Sigmoid colon (tissue), 7 donors: ENCODE data around the gene TBRG1. TPM values are rescaled to one million over a fixed set of nuclear protein-coding genes. Genes with fewer than 3 reads are reported as not detected.
"Not testable (repeated sequence)": the region's sequence is repeated elsewhere in the genome, so short reads cannot be mapped to it uniquely, and the experiment has no call there.

Source experiments
- DNase-seq: peaks from one replicate; pipeline ENCODE4 v3.0.0-alpha.2; 2019
- H3K27ac ChIP-seq, 4 donors: fragments of 200-600 bp; sonication (generic); one replicate each; pipeline ENCODE4 v1.5.1; 2016 to 2019; ENCODE audit warnings: mild to moderate bottlenecking in 1 of 4
- H3K27me3 ChIP-seq, 3 donors: fragments of 200-600 bp; sonication (generic); one replicate each; pipeline ENCODE4 v1.5.1; 2019; ENCODE audit warnings: mild to moderate bottlenecking in 1 of 3
- H3K36me3 ChIP-seq, 4 donors: fragments of 200-600 bp; sonication (generic); one replicate each; pipeline ENCODE4 v1.5.1; 2016 to 2019
- H3K4me1 ChIP-seq, 4 donors: fragments of 200-600 bp; sonication (generic); one replicate each; pipeline ENCODE4 v1.5.1; 2017 to 2019
- H3K4me3 ChIP-seq, 4 donors: fragments of 200-600 bp; sonication (generic); one replicate each; pipeline ENCODE4 v1.5.1; 2017 to 2019; ENCODE audit warnings: mild to moderate bottlenecking in 2 of 4, moderate library complexity in 1 of 4
- H3K9me3 ChIP-seq, 4 donors: fragments of 200-600 bp in 3 of 4; sonication (generic) in 3 of 4; one replicate each; pipeline versions ENCODE4 v1.5.1 to v1.6.1; 2013 to 2019
- CTCF ChIP-seq, 4 experiments: fragments of 450-650 bp in 3 of 4; fragments of 200-600 bp in 1 of 4; IDR thresholded peaks; one replicate each; pipeline ENCODE4 v1.5.1; 2016 to 2019; ENCODE audit warnings: antibody characterized with exemption in 4 of 4, mild to moderate bottlenecking in 3 of 4, moderate library complexity in 2 of 4
- EP300 ChIP-seq, 4 donors: sonication (generic); formaldehyde crosslinking; IDR thresholded peaks; one replicate each; pipeline ENCODE4 v1.6.1; 2017; ENCODE audit warnings: antibody characterized with exemption in 4 of 4
- POLR2A ChIP-seq, 2 donors: fragments of 450-650 bp; IDR thresholded peaks; one replicate each; pipeline ENCODE4 v1.6.1; 2016; ENCODE audit warnings: antibody characterized with exemption in 2 of 2, mild to moderate bottlenecking in 2 of 2, moderate library complexity in 2 of 2
- POLR2AphosphoS5 ChIP-seq, 4 donors: sonication (generic); formaldehyde crosslinking; IDR thresholded peaks; one replicate each; pipeline ENCODE4 v1.6.1; 2017; ENCODE audit warnings: antibody characterized with exemption in 4 of 4
- WGBS, 2 donors: extraction: QIAGEN DNeasy Blood & Tissue Kit; methylation state at CpG; one replicate each; pipeline ENCODE4 v1.1.7; 2013; 5-methylcytosine and 5-hydroxymethylcytosine counted together
- intact Hi-C: fragments of 100-400 bp; cut with DNase I; formaldehyde crosslinking; loops from one replicate; pipeline ENCODE4 v1.15.1; 2023
- polyA plus RNA-seq, 3 donors: library from polyadenylated mRNA; stranded (reverse); fragments of 200-250 nt; gene quantifications; one replicate each; pipeline ENCODE4 v1.2.3, GENCODE V29; 2013
- total RNA-seq, 4 donors: library from RNA; depleted of rRNA; stranded (reverse); fragments of >200 nt; gene quantifications; one replicate each; pipeline ENCODE4 v1.1.0, GENCODE V29; 2016
- donor health status: healthy with polysubstance abuse.
- donor health status: Bipolar disorder and iron deficiency.
- donor health status: healthy.

Gene TBRG1
- total and polyA plus RNA-seq, 7 donors = 14.4 to 41.0 (median 26.0) TPM

GRCh38 chr11:124602193-124602592, 20.5 kb upstream of the TBRG1 start:
- intact Hi-C loops = no loop called here
- peaks cover 0 to 5% (median 4%) of the 10 kb centered on the region in 3 donors for H3K27me3 ChIP-seq
- DNase-seq = no peak
- no peak overlapping the region for H3K4me3 ChIP-seq
- TF ChIP-seq POLR2AphosphoS5 (IDR thresholded peaks at IDR 0.05) (no peak), CTCF (IDR thresholded peaks at IDR 0.05) (no peak), POLR2A (IDR thresholded peaks at IDR 0.05) (no peak), EP300 (IDR thresholded peaks at IDR 0.05) (no peak)
- H3K4me1 ChIP-seq = no peaks in the 10 kb centered on the region
- H3K36me3 ChIP-seq = no peaks in the 10 kb centered on the region
- no peaks in the 10 kb centered on the region for H3K9me3 ChIP-seq
- H3K27ac ChIP-seq = no peak overlapping the region
- 69 to 96% methylated on average over 3 of the region's 3 CpGs for WGBS, 2 donors

GRCh38 chr11:124602723-124603122, 19.9 kb upstream of the TBRG1 start:
- H3K4me3 ChIP-seq, H3K36me3 ChIP-seq, H3K4me1 ChIP-seq, H3K27me3 ChIP-seq, H3K27ac ChIP-seq, DNase-seq, H3K9me3 ChIP-seq, intact Hi-C loops: not testable (repeated sequence)
- 74 to 80% methylated on average over 3 of the region's 3 CpGs for WGBS, 2 donors

- Histone ChIP-seq H3K4me1 (no peaks in the 10 kb centered on the region), H3K4me3 (no peak overlapping the region), H3K36me3 (no peaks in the 10 kb centered on the region), H3K27ac (no peak overlapping the region), H3K9me3 (no peaks in the 10 kb centered on the region), H3K27me3 (no peaks in the 10 kb centered on the region)
- TF ChIP-seq POLR2AphosphoS5 (IDR thresholded peaks at IDR 0.05) (no peak), CTCF (IDR thresholded peaks at IDR 0.05) (no peak), EP300 (IDR thresholded peaks at IDR 0.05) (no peak), POLR2A (IDR thresholded peaks at IDR 0.05) (no peak)
- 25 to 54% methylated on average over 3 of the region's 3 CpGs for WGBS, 2 donors
- intact Hi-C loops = no loop called here
- no peak for DNase-seq
Measured at GRCh38 chr11:124605719-124606118, 16.9 kb upstream of the TBRG1 start.

- Histone ChIP-seq H3K4me1 (no peaks in the 10 kb centered on the region), H3K4me3 (no peak overlapping the region), H3K27me3 (no peaks in the 10 kb centered on the region), H3K36me3 (no peaks in the 10 kb centered on the region), H3K27ac (no peak overlapping the region), H3K9me3 (no peaks in the 10 kb centered on the region)
- intact Hi-C loops = no loop called here
- no peak for DNase-seq
- no peak for TF ChIP-seq CTCF (IDR thresholded peaks at IDR 0.05)
- no peak for TF ChIP-seq POLR2AphosphoS5 (IDR thresholded peaks at IDR 0.05)
- no peak for TF ChIP-seq EP300 (IDR thresholded peaks at IDR 0.05)
- no peak for TF ChIP-seq POLR2A (IDR thresholded peaks at IDR 0.05)
Measured at GRCh38 chr11:124608147-124608546, 14.5 kb upstream of the TBRG1 start.

- no peak for DNase-seq
- intact Hi-C loops = no loop called here
- Histone ChIP-seq H3K27me3 (peaks cover 0 to 13% (median 0%) of the 10 kb centered on the region in 3 donors), H3K36me3 (no peaks in the 10 kb centered on the region), H3K27ac (no peak overlapping the region), H3K4me1 (no peaks in the 10 kb centered on the region), H3K9me3 (no peaks in the 10 kb centered on the region), H3K4me3 (no peak overlapping the region)
- TF ChIP-seq POLR2AphosphoS5 (IDR thresholded peaks at IDR 0.05) (no peak), EP300 (IDR thresholded peaks at IDR 0.05) (no peak), POLR2A (IDR thresholded peaks at IDR 0.05) (no peak), CTCF (IDR thresholded peaks at IDR 0.05) (no peak)
- WGBS, 2 donors = 90 to 93% methylated on average over 2 of the region's 2 CpGs
Measured at GRCh38 chr11:124610295-124610694, 12.4 kb upstream of the TBRG1 start.
